GM21360 (cell line): Measurements from ENCODE around the gene TRAP1.

ENCODE experiments used
- ATAC-seq: cut with Tn5 transposase; IDR thresholded peaks from one replicate; pipeline ENCODE4 v1.9.1; 2021; ENCODE audit warnings: mild to moderate bottlenecking, moderate library complexity; ENCODE audit not compliant: unreplicated experiment

TRAP1 gene

DNA sequence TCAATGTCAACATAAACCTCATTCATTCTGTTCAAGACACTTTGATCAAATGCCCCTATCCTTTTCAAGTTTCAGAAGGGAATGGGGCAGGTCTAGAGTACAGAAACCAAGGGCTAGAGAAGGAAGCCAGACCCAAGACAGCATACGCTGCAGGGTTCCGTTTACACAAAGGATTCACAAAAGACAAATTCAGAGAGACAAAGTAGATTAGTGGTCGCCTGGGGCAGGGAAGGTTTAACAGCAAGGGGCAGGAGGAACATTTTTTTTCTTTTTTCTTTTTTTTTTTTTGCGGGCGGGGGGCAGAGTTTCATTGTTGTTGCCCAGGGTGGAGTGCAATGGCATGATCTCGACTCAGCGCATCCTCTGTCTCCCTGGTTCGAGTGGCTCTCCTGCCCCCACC lies 19.9 kb upstream of the TRAP1 start:
- no peak for ATAC-seq

DNA sequence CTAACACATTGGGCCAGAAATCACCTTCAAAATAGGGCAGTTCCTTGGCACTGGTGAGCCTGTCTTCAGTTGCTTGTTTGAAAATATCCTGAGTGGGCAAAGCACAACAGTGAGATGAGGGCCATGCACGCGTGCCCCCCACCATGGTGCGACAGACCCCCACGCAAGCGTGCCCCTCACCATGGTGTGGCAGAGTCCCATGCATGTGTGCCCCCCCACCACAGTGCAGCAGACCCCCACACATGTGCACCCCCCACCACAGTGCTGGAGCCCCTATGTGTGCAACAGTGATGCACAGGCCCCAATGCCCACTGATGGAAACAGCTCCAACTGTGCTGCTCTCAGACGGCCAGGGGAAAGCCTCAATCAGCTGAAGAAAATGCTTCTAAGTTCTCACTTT lies 18.8 kb upstream of the TRAP1 start:
- ATAC-seq = no peak

DNA sequence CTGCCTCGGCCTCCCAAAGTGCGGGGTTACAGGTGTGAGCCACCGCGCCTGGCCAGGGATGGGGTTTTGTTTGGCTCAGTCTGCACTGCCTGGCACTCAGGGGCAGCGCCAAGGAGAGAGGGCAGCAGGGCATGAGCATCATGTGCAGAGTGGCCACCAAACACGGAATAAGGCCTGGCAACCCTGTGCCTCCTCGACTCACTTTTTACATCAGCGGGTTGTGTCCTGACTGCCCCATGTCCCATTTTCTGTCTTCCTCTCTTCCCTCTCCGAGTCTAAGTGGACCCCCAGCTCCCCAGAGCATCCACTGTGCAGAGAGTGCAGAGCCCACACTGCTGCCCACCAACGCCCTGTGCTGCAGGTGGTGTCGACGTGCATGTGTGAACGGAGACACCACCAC lies 18.2 kb upstream of the TRAP1 start:
- no peak for ATAC-seq

DNA sequence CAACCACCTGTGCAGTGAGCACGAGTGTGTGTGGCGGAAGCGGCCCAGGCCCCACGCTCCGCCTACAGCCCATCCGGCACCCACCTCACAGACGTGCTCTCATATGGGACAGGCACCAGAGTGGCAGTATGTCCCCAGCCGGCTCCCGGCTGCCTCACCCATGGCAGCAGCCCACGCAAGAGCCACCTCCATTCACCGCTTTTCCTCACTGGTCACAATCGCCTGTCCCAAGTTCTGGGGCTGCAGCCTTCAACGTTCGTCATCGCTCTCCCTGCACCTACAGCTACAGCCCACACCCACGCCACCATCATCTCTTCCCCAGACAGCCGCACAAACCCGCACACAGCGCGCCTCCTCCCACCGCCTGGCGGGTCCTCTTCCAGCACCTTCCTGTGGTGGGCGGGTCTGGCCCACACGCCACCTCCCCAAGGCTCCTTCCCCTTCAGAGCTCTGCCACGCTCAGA lies 17.5 kb upstream of the TRAP1 start:
- no peak for ATAC-seq

DNA sequence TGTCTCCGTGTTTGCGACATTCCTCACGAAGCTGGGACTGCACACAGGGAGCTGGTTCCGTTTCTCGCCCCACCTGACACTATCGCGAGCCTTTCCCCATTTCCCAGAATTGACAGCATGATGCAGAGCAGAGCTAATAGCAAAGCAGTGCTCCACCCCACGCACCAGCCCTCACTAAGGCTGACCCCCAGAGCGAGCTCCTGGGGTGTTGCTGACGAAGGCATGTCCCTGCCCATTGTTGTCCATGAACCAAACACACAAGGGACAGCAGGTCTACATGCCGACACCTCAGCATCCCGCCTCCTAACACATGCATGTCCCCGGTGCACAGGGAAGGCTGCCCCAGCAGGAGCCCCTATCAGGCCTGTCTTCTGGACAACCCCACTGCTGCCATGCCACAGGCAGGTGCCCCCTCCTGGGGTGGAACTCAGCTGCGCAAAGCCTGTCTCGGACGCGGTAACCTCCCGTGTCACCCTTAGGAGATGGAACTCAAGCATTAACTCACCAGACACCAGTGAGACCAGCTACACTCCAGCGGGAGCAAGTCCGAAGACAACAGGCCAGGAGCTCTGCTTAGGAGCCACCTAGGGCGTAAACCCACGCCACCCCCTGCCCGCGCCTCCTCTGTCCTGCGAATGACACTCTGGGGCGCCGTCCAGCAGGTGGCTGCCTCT lies 16.9 kb upstream of the TRAP1 start:
- no peak for ATAC-seq

DNA sequence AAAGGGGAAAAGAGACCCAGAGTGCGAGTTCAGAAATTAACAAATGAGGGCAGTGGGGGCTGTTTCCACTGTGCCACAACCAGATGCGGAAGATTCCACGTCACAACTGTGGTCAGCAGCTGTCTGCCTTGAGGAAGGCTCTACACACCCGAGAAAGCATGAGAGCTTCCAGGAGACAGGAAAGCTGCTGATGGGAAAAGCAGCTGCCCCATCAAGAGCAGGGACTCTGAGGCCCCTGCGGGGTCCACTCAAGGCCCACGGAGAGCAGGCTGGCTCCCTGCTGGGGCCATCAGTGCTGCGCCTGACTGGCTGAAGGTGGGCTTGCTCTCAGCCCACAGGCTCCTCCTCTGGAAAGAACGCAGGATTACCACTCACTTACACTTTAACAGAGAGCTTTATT lies 14.8 kb upstream of the TRAP1 start:
- no peak for ATAC-seq

DNA sequence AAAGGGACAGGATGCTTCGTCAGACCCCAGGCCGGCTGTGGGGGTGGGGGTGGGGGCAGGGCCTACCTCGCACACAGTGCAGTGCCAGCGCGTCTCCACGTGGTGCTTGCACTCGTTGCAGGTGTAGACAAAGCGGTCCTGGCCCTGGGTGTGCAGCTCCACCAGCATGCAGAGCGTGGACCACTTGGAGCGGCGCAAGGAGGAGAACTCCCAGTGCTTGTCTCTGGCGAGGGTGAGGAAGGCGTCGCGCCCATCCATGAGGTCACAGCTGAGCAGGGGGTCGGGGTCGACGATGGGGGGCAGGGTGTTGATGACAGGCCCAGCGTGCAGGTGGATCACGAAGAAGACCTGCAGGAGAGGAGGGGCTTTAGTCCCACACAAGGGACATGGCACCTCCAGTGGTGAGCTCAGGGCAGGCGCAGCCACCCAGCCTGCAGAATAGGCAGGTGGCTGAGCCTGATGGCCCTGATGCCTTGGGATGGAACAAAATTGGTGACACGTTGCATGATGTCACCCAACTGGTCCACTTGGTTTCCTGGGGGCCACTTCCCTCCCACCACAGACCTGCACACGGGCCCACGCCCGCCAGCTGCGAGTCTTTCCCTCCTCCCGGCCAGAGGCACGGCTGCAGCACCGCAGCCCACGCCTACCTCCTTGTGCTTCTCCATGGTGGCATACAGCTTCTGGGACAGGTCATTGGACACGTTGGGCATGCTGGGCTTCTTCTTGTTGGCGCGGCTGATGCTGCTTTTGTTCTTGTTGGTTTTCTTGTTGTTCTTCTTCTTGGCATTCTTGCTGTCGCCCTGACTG lies 14.0 kb upstream of the TRAP1 start:
- no peak for ATAC-seq

DNA sequence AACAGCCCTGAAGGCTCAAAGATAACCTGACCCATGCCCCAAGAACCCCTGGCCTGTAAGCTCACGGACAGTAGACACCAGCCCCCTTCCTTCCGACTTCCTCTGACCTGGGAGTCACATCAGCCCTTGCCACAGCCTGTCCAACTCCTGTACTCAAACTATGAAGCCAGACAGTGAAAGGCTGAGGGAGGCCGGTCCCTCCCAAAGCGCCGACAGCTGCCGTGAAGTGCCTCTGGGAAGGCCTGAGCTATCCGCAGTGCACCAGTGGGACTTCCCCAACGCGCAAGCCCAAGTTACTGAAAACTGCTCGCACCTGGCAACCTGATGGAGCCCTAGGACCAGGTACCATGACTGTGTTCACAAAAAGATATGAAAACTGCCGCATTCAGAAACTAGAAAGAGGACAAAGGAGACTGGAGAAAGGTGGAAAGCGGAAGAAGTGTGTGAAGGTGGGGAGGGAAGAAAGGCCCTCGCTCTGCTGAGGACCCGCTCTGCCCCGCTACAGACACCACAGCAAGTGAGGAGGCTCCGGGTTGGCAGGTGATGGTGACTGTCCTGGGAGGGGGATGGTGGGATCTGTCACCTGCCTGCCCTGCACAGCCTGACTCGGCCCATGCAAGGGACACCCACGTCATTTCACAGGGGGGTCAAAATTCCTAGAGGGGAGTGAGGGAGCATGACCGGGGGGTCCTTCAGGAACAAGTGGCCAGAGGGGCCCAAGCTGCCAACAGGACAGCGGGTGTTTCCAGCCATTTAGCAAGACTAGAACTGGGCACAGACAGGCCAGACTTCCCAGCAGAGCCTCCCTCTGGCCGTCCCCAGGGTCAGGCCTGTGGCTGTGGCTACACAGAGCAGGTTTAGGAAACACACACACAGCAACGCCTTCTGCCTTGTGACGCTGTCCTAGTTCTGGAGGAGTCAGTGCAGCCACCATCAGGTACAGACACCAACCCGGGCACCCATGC lies 13.1 kb upstream of the TRAP1 start:
- ATAC-seq = no peak

DNA sequence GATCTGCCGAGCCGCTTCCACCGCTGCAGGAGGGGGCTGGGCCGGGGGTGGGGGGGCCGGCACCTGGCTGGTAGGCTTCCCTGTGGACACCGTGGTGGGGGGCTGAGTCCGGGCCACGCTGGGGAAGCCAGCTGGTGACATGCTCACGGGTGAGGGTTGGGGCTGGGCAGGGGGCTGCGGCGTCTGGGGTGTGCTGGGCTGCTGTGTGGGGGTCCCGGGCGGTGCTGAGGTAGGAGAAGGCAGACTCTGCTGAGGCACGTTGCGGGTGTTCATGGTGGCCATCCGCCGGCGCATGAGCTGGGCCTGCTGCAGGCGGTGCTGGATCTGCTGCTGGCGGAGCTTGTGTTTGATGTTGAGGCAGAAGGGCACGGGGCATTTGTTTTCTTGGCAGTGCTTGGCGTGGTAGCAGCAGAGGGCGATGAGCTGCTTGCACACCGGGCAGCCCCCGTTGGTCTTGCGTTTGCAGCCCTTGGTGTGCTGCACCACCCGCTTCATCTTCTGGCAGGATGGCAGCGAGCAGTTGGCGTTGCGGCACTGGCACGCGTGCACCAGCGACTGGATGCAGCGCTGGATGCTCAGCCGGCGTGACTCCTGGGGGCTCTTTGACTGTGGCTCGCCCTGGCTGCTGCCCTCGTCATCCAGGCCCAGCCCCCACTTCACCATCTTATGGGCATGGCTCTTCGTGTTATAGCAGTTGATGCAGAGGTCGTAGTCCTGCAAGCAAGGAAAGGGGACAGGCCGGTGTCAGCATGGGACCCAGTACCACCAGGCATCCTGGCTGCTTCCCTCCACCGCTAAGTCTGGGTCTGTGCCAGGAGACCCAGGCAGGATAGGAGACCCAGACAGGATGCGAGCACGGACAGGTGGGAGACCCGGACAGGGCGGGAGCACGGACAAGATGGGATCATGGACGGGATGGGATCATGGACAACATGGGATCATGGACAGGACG lies 12.1 kb upstream of the TRAP1 start:
- ATAC-seq = no peak

DNA sequence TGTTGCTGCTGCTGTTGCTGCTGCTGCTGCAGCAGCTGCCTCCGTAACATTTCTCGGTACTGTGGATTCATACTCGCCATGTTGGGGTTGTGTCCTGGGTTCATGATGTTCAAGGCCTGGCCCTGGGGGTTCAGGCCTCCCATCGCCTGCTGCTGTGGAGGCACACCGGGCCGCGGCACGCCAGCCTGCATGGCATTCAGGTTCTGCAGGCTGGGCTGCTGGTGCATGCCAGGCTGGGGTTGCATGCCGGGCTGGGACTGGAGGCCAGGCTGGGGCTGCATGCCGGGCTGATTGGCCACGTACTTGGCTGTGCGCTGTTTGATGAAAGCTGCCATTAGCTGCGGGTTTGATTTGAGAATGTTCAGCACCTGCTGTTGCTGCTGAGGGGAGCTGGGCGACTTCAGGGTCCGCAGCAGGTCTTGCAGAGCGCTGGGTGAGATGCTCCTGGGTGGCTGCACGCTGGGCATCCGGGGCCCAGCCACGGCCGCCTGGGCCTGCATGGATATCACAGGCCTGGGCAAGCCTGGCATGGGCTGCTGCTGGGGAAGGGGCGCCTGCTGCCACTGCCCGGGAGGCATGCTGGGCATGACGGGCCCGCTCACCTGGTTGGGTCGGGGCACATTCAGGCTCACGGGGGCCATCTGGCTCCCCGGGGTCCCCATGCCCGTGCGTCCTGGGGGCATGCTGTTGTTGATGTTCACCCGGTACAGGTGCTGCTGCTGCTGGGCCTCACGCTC lies 11.3 kb upstream of the TRAP1 start:
- no peak for ATAC-seq

DNA sequence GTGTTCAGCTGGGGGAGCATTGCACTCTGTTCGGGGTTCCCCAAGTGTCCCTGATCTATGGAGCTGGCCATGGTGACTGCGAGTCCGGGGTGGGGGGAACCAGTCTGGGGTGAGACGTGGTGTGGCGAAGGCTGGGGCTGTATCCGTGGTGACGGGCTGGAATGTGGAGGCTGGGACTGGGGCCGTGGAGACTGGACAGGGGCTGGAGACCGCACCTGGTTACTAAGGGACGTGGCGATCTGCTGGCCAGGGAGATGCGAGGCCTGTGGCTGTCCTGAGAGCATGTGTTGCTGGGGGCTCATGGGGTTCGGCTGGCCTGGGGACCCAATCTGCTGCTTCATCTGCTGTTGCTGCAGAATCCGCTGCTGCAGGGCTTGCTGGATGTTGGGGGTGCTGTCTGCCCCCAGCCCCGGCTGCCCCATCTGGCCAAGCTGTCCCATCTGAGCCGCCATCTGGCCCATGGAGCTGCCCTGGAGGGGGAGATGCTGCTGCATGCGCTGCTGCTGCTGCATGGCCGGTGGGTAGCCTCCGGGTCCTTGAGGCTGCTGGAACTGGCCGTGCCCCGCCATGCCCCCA lies 10.6 kb upstream of the TRAP1 start:
- ATAC-seq = no peak

DNA sequence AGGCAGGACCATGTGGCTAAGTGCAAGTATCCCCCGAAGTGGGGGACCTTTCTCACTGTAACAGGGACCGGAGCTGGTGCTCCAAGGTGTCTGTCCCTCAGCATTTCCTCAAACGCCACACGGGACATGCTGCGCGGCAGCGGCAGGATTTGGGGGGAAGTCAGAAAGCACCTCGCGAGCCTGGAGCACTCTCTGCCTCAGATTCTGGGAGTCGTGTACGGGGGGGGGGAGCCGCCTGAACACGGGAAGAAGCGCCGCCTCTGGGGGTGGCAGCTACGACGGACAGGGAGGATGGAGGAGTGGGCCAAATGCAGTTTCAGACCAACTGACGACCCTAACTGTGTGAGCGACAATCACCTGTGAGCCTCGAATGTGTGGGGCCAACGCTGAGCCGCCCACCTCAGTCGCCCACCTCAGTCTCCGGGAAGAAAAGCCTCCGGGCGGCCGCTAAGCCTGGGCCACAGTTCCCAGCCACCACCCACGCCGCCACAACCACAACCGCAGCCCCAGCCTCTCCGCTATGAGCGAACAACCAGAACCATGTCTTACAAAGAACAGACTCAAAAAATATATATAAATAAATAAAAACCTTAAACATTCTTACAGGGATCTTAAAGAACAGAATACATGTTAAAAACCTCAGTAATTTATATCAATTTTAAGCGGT lies 8.8 kb upstream of the TRAP1 start:
- no peak for ATAC-seq

DNA sequence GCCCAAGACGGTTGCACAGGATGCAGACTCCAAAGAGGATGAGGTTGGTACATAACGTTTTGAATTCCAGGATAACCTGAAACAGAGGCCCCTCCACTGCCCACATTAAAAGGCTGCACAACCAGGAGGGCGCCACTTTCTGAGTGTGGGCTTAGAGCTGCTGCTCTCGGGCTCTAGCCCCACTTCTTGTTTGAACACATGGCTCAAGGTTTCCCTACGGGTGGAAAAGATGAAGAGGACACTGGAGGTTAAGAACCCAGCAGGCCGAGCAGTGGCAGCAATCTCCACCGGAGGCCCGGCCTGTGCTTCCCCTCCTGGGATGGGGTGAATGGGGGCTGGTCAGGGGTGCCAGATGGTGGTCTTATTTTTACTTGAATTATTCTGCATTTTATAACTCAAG lies 8.0 kb upstream of the TRAP1 start:
- no peak for ATAC-seq

DNA sequence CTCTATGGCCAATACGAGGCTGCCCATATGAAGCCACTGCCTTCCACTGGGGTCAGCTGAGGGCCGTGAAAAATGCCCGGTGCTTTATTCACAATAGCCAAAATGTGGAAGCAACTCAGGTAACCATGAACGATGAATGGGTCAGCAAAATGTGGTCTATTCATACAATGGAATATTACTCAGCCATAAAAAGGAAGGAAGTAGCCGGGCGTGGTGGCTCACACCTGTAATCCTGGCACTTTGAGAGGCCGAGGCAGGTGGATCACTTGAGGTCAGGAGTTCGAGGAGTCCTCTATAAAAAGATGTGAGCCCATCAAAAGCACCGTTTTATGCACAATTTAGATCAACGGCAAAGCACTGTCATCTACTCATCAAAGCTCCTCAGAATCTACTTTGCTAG lies 5.2 kb upstream of the TRAP1 start:
- ATAC-seq = no peak

DNA sequence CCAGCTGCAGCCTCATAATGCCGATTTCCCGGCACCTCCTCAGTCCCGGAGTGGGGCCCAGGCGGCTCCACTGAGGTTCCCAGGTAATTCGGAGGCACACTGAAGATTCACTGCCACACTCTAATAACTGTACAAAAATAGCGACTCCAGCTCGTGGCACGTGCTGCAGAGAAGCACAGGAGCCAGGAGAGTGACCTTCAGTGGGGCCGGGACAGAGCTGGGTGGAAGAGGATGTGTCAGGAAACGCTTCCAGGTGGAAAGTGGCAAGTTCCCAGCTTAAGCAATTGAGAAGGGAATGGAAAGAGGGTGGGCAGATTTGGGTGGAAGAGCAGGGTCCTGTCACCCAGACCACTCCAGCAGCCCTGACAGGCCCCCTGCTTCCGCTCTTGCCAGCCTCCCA lies 3.1 kb upstream of the TRAP1 start:
- no peak for ATAC-seq

DNA sequence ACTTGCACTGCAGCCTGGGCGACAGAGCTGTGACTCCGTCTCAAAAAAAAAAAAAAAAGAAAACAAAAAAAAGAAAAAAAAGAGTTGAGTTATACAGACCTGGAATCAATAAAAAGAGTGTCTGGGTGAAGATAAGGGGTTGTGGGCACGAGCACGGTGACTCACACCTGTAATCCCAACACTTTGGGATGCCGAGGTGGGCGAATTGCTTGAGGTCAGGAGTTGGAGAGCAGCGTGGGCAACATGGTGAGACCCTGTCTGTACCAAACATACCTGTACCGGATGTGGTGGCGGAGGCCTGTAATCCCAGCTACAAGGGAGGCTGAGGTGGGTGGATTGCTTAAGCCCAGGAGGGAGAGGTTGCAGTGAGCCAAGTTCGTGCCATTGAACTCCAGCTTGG lies 1.3 kb upstream of the TRAP1 start:
- ATAC-seq = no peak

DNA sequence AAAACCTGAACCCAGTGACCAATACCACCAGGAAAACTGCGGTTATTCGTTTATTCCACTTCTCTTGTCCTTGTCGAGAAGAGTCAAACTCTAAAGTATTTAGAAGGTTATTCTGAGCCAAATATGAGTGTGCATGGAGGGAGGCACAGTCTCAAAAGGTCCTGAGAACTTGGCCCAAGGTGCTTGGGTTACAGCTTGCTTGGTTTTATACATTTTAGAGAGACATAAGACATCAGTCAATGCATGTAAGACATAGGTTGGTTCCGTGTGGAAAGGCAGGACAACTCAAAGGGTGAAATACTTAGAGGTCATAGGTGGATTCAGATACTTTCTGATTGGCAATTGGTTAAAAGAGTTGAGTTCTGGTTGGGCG lies 681 bp upstream of the TRAP1 start:
- ATAC-seq = no peak

DNA sequence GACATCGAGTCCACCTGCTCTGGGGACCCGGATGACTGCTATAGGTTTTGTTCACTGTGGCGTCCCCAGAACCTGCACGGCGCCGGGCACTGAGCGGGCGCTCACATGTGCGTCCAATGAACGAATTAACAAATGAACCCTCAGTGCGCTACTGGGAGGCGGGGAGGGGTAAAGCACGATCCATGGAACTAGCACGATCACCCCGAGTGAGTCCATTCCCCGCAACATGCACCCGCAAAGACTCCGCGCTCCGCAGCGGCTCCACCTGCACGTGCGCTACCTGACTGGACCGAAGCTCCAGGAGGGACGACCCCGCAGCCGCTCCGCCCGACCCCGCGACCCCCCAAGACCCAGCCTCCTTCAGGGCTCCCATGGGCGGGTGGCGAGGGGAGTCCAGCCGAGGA lies 491 bp downstream of the TRAP1 start:
- peak; percentile 11 for ATAC-seq

DNA sequence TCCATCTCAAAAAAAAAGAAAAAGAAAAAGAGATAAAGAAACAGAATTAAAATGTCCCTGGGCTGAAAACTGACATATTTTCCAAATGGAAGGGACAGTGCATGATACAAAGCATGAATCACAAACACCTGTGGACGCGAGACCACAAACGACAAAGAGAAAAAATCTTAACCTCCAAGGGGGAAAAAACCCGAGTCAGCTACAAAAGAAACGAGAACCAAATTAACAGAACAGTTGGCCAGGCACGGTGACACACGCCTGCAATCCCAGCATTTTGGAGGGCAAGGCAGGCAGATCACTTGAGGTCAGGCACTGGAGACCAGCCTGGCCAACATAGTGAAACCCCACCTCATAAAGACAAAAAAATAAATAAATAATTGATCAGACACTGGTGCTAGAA lies 1.9 kb downstream of the TRAP1 start:
- ATAC-seq = no peak
